MCF 10A (cell line): ENCODE results near the gene VSTM4. TPM values are rescaled to one million over a fixed set of nuclear protein-coding genes. Genes with fewer than 3 reads are reported as not detected.

Experiments used
- BruUV-seq: library from RNA; stranded (reverse); fragments of 400-500 nt; replicated peaks from 2 replicates; lab custom pipeline; 2021; lab: Mats Ljungman, UMichigan
- CTCF ChIA-PET: fragments of 300-600 bp; sonication (Branson Sonifier 250); formaldehyde crosslinking; extraction: SDS; loops from one replicate; lab custom pipeline; 2021; ENCODE audit warnings: antibody characterized with exemption, inconsistent platforms; lab: Yijun Ruan, JAX
- POLR2A ChIA-PET: fragments of 300-600, 350-650 bp; sonication (Branson Sonifier 250); formaldehyde crosslinking; extraction: SDS; loops from one replicate; lab custom pipeline; 2020; ENCODE audit warnings: antibody characterized with exemption, inconsistent platforms; lab: Yijun Ruan, JAX
- DNase-seq: peaks from one replicate; pipeline ENCODE4 v3.0.0-alpha.2; 2018; ENCODE audit not compliant: unreplicated experiment
- H3K27ac Mint-ChIP-seq: one replicate; pipeline ENCODE4 v1.8.0; 2022; ENCODE audit warnings: mild to moderate bottlenecking, low read depth, mixed read lengths; ENCODE audit not compliant: unreplicated experiment
- H3K27me3 Mint-ChIP-seq: one replicate; pipeline ENCODE4 v1.8.0; 2022; ENCODE audit warnings: mixed read lengths; ENCODE audit not compliant: insufficient read depth, unreplicated experiment
- H3K36me3 Mint-ChIP-seq: one replicate; pipeline ENCODE4 v1.8.0; 2022; ENCODE audit warnings: mild to moderate bottlenecking, moderate library complexity, mixed read lengths; ENCODE audit not compliant: insufficient read depth, unreplicated experiment
- H3K4me1 Mint-ChIP-seq: one replicate; pipeline ENCODE4 v1.8.0; 2022; ENCODE audit warnings: mixed read lengths; ENCODE audit not compliant: insufficient read depth, unreplicated experiment
- H3K4me3 Mint-ChIP-seq: one replicate; pipeline ENCODE4 v1.8.0; 2022; ENCODE audit warnings: mild to moderate bottlenecking, moderate library complexity, mixed read lengths; ENCODE audit not compliant: unreplicated experiment
- H3K9me3 Mint-ChIP-seq: one replicate; pipeline ENCODE4 v1.8.0; 2022; ENCODE audit warnings: mixed read lengths; ENCODE audit not compliant: unreplicated experiment
- intact Hi-C: fragments of 100-400 bp; cut with micrococcal nuclease; formaldehyde crosslinking; loops from 2 replicates; pipeline ENCODE4 v1.14.1; 2022
- total RNA-seq: library from RNA; stranded (reverse); gene quantifications from 2 replicates; pipeline ENCODE4 v1.2.3, GENCODE V29; 2022
- TF ChIP-seq, protein P1 (sequence below): fragments of 200-600 bp; IDR thresholded peaks from one replicate; pipeline ENCODE4 v1.8.0; 2022; ENCODE audit warnings: antibody characterized with exemption, mild to moderate bottlenecking; ENCODE audit not compliant: unreplicated experiment

The VSTM4 gene
- total RNA-seq, 1 experiment from 2014 or later, result not detected

DNA sequence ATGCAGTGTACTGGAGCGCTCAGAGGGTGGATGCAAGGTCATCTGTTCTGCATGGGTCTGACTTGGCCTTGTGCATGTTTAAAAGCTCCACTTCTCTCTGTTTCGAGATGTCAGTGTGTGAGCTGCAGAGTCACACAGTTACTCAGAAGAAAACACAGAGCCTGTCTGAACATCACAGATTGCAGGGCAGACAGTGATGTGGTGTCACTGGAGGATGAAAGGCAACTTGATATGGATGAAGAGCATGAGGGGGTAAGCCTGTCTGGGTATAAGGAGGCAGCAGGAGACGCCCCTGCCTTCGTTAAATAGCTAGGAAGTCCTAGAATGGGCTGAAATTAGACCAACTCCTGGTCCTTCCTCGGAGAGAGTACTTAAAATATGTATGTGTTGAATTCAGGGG, 108.2 kb downstream of the VSTM4 start:
- BruUV-seq, result no TSS peak
- H3K27me3 Mint-ChIP-seq, result peaks cover 28% of the 10 kb centered on the region
- H3K27ac Mint-ChIP-seq, result no peak overlapping the region
- no peaks in the 10 kb centered on the region for H3K9me3 Mint-ChIP-seq
- no peak overlapping the region for H3K4me3 Mint-ChIP-seq
- H3K36me3 Mint-ChIP-seq, result no peaks in the 10 kb centered on the region
- no peak for DNase-seq
- POLR2A ChIA-PET, result no interaction called here
- H3K4me1 Mint-ChIP-seq, result peaks cover 5% of the 10 kb centered on the region
- TF ChIP-seq, protein P1, sequence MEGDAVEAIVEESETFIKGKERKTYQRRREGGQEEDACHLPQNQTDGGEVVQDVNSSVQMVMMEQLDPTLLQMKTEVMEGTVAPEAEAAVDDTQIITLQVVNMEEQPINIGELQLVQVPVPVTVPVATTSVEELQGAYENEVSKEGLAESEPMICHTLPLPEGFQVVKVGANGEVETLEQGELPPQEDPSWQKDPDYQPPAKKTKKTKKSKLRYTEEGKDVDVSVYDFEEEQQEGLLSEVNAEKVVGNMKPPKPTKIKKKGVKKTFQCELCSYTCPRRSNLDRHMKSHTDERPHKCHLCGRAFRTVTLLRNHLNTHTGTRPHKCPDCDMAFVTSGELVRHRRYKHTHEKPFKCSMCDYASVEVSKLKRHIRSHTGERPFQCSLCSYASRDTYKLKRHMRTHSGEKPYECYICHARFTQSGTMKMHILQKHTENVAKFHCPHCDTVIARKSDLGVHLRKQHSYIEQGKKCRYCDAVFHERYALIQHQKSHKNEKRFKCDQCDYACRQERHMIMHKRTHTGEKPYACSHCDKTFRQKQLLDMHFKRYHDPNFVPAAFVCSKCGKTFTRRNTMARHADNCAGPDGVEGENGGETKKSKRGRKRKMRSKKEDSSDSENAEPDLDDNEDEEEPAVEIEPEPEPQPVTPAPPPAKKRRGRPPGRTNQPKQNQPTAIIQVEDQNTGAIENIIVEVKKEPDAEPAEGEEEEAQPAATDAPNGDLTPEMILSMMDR, result no peak
- intact Hi-C loops, result no loop called here
- CTCF ChIA-PET, result interaction anchor here (0.7 kb wide), 1 partner anchor 199 kb away, joined by 5 read pairs; no protein-coding TSS in a partner anchor

DNA sequence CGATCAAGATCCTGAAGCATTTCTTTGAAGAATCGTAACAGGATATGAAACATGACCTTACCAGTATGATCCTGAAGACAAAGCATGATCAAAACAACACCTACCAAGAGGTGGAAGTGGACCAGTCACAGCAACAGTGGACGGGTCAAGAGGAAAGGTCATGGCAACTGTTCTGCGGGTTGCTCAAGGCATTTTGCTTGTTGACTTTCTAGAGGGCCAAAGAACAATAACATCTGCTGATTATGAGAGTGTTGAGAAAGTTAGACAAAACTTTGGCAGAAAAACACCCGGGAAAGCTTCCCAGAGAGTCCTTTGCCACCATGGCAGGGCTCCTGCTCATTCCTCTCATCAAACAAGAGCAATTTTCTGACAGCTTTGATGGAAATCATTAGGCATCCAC, 110.1 kb downstream of the VSTM4 start:
- POLR2A ChIA-PET, result interaction anchor here (0.6 kb wide), 1 partner anchor 47 kb away, joined by 3 read pairs; no protein-coding TSS in a partner anchor
- peaks cover 5% of the 10 kb centered on the region for H3K4me1 Mint-ChIP-seq
- no peak overlapping the region for H3K4me3 Mint-ChIP-seq
- BruUV-seq, result no TSS peak
- intact Hi-C loops, result no loop called here
- CTCF ChIA-PET, result interaction anchor here (0.6 kb wide), 1 partner anchor 40 kb away, joined by 3 read pairs; no protein-coding TSS in a partner anchor
- H3K36me3 Mint-ChIP-seq, result no peaks in the 10 kb centered on the region
- DNase-seq, result no peak
- H3K27ac Mint-ChIP-seq, result no peak overlapping the region
- H3K9me3 Mint-ChIP-seq, result no peaks in the 10 kb centered on the region
- TF ChIP-seq, protein P1, result no peak
- peaks cover 30% of the 10 kb centered on the region for H3K27me3 Mint-ChIP-seq

DNA sequence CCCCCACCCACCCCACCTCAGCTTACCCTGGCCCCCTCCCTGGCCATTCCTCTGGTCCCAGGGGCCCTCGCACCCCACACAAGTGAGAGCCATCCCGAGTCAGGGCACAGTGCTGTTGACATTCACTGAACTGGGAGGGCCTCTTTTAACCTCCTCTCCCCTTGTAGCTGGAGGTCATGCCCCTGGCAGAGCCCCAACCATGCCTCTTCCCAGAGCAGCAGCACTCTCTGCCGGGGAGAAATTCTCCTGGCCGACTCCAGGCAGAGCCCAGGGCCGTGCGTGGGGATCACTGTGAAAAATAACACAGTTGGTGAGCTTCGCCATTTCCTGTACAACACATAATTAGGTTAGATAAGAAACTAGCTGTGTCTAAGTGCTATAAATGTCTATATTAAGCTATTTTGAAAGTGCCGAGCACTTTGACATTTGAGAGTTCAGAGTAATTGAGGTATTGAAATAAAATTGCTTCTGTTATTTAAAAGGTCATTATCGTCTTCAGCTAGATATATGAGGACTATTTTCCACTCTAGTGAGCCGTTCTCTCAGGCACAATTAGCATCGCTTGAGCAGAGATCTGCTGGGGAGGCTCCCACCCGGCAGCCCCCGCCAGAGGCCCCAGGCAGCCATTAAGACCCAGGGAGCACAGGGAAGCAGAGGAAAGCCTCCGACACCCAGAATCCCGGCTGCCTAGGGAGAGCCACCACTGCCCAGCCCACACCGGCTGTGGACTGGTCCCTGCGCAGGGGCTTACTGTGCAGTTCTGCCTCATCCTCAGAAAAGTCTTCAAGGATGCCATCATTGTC, 113.3 kb downstream of the VSTM4 start:
- BruUV-seq, result no TSS peak
- H3K27ac Mint-ChIP-seq, result no peak overlapping the region
- ChIA-PET POLR2A (no interaction called here), CTCF (interaction anchor here (1.2 kb wide), 1 partner anchor 160 kb away, joined by 5 read pairs; no protein-coding TSS in a partner anchor)
- no peaks in the 10 kb centered on the region for H3K4me1 Mint-ChIP-seq
- intact Hi-C loops, result no loop called here
- no peak overlapping the region for H3K4me3 Mint-ChIP-seq
- no peaks in the 10 kb centered on the region for H3K36me3 Mint-ChIP-seq
- no peaks in the 10 kb centered on the region for H3K9me3 Mint-ChIP-seq
- TF ChIP-seq, protein P1, result no peak
- no peak for DNase-seq
- H3K27me3 Mint-ChIP-seq, result peaks cover 15% of the 10 kb centered on the region

DNA sequence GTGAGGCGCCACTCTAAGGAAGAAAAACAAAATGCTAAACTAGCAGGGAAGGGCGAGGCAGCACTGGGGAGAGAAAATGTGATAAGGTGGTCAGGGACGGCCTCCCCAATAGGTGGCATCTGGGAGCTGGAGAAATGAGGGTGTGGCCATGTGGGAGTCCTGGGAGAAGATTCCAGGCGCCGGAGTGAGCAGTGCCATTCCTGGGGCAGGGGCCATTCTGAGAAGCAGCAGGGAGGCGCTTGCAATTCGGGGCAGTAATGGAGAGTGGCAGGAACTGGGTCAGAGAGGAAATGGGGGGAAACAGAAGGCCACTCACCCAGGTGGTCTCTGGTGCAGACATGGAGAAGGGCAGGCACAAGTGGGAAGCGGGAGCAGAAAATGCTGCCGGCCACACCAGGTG, 113.9 kb downstream of the VSTM4 start:
- peak; percentile 27 for DNase-seq
- BruUV-seq, result no TSS peak
- H3K27me3 Mint-ChIP-seq, result peaks cover 15% of the 10 kb centered on the region
- ChIA-PET CTCF (interaction anchor here (0.6 kb wide), 1 partner anchor 157 kb away, joined by 3 read pairs; no protein-coding TSS in a partner anchor), POLR2A (no interaction called here)
- no peaks in the 10 kb centered on the region for H3K9me3 Mint-ChIP-seq
- TF ChIP-seq, protein P1, result no peak
- no peaks in the 10 kb centered on the region for H3K36me3 Mint-ChIP-seq
- H3K4me3 Mint-ChIP-seq, result no peak overlapping the region
- no peak overlapping the region for H3K27ac Mint-ChIP-seq
- intact Hi-C loops, result no loop called here
- H3K4me1 Mint-ChIP-seq, result no peaks in the 10 kb centered on the region
